GM08714 (cell line): Measurements from ENCODE around the gene KRTCAP2.
"Not testable (repeated sequence)": the region's sequence is repeated elsewhere in the genome, so short reads cannot be mapped to it uniquely, and the experiment has no call there.

Experiments
- H3K4me3 ChIP-seq: fragments of 200-500 bp; sonication (Bioruptor generic); 2 replicates; pipeline ENCODE4 v1.5.1; 2014; ENCODE audit warnings: mild to moderate bottlenecking, low read length, inconsistent platforms
- ZNF274 ChIP-seq: IDR thresholded peaks from 2 replicates; pipeline ENCODE4 v1.6.1; 2012; ENCODE audit warnings: mild to moderate bottlenecking, low read depth, low read length

The KRTCAP2 gene

GRCh38 chr1:155193275-155193990 lies 20.3 kb upstream of the KRTCAP2 start:
- peak overlapping the region; percentile 10; the same call in 1 of the 2 replicates for H3K4me3 ChIP-seq
- no peak for TF ChIP-seq ZNF274

DNA sequence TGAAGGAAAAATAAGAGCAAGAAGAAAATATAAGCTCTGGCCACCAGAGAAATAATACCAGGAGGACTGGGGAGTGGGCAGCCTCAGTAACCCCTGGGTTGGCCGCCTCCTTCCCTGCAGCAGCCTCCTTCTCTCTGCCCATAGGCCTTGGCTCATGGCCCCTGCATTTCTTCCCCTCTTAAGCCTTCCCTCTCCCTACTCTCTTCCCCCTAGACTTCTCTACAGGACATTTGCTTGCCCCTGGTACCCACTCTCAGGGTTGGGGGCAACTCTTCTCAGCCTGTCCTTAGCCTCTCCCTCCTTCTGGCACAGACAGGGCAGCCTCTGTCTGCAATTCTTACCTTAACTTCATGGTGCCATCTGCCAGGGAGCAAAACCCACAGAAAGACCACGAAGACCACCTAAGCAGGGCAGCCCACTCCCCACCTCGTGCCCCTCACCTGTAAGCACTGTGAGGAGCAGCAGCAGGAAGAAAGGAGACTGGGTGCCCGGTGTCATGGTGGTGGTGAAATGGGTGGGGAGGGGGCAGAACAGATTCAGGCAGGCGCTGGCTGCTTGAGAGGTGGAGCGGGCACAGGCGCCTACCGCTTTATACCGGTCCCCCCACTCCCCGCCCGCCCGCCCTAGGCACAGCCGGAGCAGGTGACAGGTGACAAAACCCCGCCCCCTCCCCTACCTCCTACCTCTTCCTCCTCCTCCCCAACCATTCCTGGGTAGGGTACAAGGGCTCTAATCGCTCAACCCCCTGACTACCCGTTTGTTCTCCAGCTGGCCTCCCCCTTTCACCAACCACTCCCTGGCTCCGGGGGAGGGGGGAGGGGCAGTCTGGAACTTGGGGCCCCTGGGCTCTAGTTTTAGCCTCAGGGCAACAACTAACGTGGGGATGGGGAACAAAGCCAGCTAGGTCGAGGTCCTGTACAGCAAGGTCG lies 19.5 kb upstream of the KRTCAP2 start:
- TF ChIP-seq ZNF274, result no peak

DNA sequence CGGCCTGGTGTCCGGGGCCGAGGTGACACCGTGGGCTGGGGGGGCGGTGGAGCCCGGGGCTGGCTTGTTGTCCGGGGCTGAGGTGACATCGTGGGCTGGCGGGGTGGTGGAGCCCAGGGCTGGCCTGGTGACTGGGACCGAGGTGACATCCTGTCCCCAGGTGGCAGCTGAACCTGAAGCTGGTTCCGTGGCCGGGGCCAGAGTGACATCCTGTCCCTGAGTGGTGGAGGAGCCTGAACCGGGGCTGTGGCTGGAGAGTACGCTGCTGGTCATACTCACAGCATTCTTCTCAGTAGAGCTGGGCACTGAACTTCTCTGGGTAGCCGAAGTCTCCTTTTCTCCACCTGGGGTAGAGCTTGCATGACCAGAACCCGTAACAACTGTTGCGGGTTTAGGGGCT lies 18.8 kb upstream of the KRTCAP2 start:
- no peak for TF ChIP-seq ZNF274
- H3K4me3 ChIP-seq, result no peak overlapping the region

More for the DNA sequence above, 19.5 kb upstream of the KRTCAP2 start:
- H3K4me3 ChIP-seq, result no peak overlapping the region; the same call in 1 of the 2 replicates

DNA sequence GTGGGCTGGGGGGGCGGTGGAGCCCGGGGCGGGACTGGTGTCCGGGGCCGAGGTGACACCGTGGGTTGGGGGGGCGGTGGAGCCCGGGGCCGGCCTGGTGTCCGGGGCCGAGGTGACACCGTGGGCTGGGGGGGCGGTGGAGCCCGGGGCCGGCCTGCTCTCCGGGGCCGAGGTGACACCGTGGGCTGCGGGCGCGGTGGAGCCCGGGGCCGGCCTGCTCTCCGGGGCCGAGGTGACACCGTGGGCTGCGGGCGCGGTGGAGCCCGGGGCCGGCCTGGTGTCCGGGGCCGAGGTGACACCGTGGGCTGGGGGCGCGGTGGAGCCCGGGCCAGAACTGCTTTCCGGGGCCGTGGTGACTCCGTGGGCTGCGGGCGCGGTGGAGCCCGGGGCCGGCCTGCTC lies 16.8 kb upstream of the KRTCAP2 start:
- H3K4me3 ChIP-seq, result not testable (repeated sequence)

DNA sequence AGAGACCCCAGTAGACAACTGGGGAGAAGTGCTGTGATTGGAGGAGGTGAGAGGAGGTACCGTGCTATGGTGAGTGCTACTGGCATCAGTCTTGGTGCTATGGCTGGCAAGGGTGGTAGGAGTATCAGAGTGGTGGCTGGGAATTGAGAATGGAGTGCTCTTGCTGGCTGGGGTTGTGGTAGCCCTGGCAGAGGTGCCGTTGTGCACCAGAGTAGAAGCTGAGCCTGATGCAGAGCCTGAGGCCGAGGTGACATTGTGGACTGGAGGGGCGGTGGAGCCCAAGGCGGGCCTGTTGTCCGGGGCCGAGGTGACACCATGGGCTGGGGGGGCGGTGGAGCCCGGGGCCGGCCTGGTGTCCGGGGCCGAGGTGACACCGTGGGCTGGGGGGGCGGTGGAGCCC lies 15.2 kb upstream of the KRTCAP2 start:
- TF ChIP-seq ZNF274, result no peak
- H3K4me3 ChIP-seq, result no peak overlapping the region

DNA sequence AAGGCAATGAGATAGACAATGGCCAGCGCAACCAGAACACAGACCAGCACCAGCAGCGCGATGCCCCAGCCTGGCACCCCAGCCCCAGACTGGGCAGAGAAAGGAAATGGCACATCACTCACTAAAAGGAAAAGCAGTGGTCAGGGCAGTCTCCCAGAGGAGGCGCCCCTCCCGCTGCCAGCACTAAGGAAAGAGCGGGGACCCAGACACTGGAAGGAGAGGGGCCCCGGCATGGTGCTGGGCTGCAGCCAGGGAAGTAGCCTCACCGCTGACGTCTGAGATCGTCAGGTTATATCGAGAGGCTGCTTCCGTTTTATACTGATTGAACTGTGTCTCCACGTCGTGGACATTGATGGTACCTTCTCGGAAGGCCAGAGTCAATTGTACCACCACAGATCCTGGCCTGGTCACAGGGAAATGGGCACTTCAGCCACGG lies 14.4 kb upstream of the KRTCAP2 start:
- TF ChIP-seq ZNF274, result no peak

DNA sequence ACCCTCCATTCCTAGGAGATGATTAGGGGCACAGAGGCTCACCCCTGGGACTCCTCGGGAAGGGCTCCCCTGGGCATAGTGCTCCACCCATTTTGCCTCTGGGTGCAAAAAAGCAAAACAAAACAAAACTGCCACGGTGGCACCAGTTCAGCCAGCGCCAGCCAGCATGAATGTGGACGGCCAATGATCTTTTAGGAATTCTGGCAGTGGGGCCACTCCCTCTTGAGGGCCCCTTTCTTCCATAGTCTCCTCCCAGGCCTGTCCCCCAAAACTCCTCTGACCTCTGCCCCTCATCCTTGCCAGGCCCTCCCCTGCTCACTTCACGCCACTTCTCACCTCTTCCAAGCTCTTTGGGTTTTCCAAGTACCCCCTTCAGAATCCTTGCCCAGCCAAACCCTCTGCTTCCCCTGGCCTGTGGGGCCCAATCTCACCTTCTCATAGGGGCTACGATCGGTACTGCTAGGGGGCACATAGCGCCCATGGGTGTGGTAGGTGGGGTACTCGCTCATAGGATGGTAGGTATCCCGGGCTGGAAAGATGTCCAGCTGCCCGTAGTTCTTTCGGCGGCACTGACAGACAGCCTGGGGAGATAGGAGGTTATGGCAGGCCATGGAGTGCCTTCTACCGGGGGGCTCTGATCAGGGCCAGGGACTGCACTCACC lies 13.8 kb upstream of the KRTCAP2 start:
- no peak overlapping the region for H3K4me3 ChIP-seq
- no peak for TF ChIP-seq ZNF274

More for the DNA sequence above, 14.4 kb upstream of the KRTCAP2 start:
- H3K4me3 ChIP-seq, result no peak overlapping the region

GRCh38 chr1:155186067-155186793 lies 13.1 kb upstream of the KRTCAP2 start:
- no peak for TF ChIP-seq ZNF274
- H3K4me3 ChIP-seq, result no peak overlapping the region

DNA sequence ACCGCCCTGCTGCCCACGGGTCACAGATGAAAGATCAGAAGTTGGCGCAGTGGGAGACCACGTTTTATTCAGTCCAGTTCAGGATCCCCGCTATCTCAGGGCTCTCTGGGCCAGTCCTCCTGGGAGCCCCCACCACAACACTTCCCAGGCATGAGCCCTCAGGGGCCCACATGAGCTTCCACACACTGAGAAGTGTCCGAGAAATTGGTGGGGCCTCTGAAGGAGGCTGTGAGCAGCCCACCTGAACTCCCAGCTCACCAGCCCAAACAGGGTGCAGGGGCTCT lies 12.6 kb upstream of the KRTCAP2 start:
- H3K4me3 ChIP-seq, result no peak overlapping the region
- TF ChIP-seq ZNF274, result no peak

GRCh38 chr1:155184835-155185782 lies 12.0 kb upstream of the KRTCAP2 start:
- H3K4me3 ChIP-seq, result no peak overlapping the region

DNA sequence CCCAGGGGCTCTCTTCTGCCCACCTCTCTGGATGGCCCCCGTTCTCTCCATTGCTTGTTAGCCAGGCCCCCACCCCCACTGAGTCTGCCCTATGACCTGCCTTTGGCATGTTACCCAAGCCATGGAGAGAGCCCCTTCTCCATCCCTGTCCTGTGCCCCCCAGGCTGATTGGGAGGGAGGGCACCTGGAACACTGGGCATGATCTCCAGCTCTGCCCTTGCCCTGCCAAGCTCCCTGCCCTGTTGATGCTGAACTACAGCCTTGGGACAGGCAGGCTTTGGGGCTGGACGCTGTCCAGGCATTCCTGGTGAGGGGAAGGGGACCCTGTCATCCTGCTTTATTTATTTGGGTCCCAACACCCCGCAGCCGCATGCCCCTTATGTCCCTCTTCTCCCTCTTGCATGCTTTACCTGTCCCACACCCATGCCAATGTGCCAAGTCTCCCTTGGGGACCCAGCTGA lies 11.3 kb upstream of the KRTCAP2 start:
- no peak for TF ChIP-seq ZNF274
- no peak overlapping the region for H3K4me3 ChIP-seq

More at GRCh38 chr1:155184835-155185782, 12.0 kb upstream of the KRTCAP2 start:
- no peak for TF ChIP-seq ZNF274

- TF ChIP-seq ZNF274, result no peak
- H3K4me3 ChIP-seq, result no peak overlapping the region
Measured at GRCh38 chr1:155183775-155184221, 10.7 kb upstream of the KRTCAP2 start.

DNA sequence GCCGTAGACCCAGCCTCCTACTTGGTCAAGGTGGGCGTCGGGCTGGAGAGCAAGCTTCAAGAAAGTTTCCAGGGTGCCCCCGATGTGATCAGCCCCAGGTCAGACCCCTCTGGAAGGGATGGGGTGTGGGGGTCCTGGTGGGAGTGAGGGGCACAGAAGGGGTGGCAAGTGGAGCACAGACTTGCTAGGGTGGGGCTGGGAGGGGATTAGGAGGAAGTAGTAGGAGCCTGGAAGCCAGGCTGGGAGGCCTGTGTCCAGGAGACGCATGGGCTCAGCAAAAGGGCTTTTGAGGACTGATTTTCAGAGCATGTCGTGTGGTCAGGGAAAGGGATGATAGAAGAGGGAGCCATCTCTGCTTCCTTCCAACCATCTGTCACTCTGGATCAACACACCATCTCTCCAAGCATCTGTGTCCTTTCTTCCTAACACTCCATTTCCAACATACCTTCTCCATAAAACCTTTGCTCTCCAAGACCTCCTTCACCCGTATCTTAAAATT lies 9.0 kb upstream of the KRTCAP2 start:
- no peak overlapping the region for H3K4me3 ChIP-seq
- TF ChIP-seq ZNF274, result no peak
